Stimulated activated CD4-positive, alpha-beta T cell treated with anti-CD3 and anti-CD28 coated beads, Interleukin-12 subunit alpha, Interleukin-12 subunit beta, amount 100 ng/mL, for 4 hours (primary cell): Measurements from ENCODE around the gene MYH14.
"Not testable (repeated sequence)": the region's sequence is repeated elsewhere in the genome, so short reads cannot be mapped to it uniquely, and the experiment has no call there.

Source experiments
- DNase-seq: peaks from one replicate; pipeline ENCODE4 v3.0.0-alpha.2; 2020

MYH14 gene

GRCh38 chr19:50230379-50231351 is 27.2 kb downstream of the MYH14 start:
- DNase-seq = no peak

GRCh38 chr19:50231417-50231816 is 28.0 kb downstream of the MYH14 start:
- DNase-seq = not testable (repeated sequence)

- DNase-seq = no peak
Observed at GRCh38 chr19:50231821-50232220, 28.4 kb downstream of the MYH14 start.

DNA sequence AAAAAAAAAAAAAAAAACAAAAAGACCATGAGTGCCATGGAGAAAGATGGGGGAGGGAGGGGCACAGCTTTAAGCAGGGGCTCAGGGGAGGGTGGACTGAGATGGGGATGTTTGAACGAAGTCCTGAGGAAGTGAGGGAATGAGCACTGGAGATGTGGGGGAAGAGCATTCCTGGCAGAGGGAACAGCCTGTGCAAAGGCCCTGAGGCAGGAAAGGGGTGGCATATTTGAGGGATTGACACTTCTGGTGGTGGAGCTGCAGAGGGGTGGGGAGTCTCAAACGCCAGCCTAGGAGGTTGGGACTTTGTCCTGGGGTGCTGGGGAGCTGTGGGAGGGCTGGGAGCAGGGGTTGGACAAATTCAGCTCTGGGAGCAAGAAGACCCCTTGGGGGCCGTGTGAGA is 29.2 kb downstream of the MYH14 start:
- no peak for DNase-seq

GRCh38 chr19:50233308-50233910 is 30.0 kb downstream of the MYH14 start:
- no peak for DNase-seq

DNA sequence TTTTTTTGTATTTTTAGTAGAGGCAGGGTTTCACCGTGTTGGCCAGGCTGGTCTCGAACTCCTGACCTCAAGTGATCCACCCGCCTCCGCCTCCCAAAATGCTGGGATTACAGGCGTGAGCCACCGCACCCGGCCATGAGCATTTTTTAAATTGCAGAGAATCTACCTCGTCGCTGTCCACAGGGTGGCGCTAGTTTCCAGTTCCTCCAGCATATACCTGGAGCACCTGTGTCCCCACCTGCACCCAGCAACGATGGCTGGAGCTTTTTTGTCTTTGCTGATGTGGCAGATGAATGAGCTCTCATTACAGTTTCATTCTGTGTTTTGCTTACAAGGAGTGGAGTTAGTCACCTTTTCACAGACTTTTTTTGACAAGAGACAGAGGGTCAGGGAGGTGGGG is 34.1 kb downstream of the MYH14 start:
- not testable (repeated sequence) for DNase-seq

- no peak for DNase-seq
Observed at GRCh38 chr19:50238043-50238442, 34.6 kb downstream of the MYH14 start.

- DNase-seq = no peak
Observed at GRCh38 chr19:50239921-50240590, 36.6 kb downstream of the MYH14 start.

DNA sequence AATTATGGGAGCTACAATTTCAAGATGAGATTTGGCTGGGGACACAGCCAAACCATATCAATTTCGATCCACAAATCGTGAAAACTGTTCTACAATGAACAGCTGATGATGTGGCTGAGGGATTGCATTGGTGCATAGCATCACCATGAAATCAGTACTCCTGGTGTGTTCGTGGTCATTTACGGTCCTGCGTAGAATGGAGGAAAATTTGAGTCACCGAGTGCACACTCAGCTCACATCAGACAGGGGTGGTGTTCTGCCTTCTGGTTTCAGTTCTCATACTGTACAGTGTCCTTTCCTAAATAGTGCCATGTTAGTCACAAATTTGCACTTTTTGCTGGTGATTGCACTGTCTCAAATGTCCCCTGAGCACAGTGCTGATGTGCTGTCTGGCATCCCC is 39.2 kb downstream of the MYH14 start:
- no peak for DNase-seq

DNA sequence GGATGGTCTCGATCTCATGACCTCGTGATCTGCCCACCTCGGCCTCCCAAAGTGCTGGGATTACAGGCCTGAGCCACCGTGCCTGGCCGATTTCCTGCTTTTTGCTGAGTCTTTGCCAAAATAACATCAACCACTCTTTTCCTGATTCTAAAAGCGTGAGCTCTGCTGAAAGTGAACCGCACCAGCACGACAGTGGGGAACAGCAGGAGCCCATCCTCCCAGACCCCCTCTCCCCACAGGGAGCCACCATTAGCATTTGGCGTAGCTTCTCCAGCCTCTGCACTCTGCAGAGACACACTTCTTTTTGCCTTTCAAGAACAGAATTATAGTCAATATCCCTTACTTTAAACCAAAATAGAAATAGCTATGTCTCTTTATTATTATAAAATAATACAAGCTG is 41.3 kb downstream of the MYH14 start:
- DNase-seq = no peak

- DNase-seq = no peak
Observed at GRCh38 chr19:50248413-50248812, 45.0 kb downstream of the MYH14 start.

DNA sequence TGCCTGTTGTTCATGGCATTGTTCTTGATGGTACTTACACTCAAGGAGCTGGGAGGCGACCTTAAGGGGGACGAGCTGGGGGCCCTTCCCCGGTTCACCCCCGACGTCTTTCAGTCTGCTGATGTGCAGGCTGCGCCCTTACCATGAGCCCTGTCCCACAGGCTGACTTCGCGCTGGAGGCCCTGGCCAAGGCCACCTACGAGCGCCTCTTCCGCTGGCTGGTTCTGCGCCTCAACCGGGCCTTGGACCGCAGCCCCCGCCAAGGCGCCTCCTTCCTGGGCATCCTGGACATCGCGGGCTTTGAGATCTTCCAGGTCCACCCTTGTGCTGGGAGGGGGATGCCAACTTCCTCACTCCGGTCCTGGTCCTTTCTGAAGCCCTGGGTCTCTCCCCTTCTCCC is 45.4 kb downstream of the MYH14 start:
- no peak for DNase-seq

DNA sequence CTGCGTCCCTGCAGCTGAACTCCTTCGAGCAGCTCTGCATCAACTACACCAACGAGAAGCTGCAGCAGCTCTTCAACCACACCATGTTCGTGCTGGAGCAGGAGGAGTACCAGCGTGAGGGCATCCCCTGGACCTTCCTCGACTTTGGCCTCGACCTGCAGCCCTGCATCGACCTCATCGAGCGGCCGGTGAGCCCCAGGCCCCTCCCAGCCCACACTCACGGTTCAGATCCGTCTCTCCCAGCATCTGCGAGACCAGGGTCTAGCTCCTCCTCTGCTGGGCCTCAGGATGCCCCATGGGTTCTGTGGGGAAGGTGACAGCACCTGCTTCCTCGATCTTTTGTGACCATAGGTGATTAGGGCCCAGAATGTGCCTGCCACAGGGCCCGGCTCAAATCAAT is 46.2 kb downstream of the MYH14 start:
- DNase-seq = no peak

- no peak for DNase-seq
Observed at GRCh38 chr19:50250450-50251136, 47.2 kb downstream of the MYH14 start.

DNA sequence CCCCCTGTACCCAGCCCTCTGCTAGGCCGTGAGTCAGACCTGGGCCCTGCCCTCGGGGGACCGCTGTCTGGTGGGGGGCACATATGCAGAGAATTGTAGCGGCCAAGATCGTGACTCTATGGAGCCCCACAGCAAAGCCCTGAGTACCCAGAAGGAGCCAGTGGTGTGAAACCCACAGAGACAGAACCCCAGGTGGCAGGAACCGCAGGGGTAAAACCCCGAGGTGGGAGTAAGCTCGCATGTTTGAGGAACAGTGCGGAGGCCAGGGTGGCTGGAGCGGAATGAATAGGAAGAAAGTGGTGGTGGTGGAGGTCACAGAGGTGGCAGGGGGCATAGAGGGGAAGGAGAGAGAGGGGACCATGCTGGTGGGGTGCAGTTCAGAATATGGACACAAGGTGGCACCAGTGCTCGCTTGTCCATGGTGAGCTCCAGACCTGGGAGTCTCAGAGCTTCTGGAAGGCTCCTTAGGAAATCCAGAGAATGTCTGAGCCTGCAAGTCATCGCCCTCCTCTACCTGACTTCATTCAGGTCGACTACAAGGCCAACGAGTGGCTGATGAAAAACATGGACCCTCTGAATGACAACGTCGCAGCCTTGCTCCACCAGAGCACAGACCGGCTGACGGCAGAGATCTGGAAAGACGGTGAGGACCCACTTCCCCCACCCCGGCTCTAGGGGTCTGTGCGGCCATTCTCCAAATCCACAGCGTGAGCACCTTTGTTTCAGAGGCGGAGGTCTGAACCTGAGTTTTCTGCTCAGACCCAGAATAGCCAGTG is 48.9 kb downstream of the MYH14 start:
- peak; percentile 36 for DNase-seq

DNA sequence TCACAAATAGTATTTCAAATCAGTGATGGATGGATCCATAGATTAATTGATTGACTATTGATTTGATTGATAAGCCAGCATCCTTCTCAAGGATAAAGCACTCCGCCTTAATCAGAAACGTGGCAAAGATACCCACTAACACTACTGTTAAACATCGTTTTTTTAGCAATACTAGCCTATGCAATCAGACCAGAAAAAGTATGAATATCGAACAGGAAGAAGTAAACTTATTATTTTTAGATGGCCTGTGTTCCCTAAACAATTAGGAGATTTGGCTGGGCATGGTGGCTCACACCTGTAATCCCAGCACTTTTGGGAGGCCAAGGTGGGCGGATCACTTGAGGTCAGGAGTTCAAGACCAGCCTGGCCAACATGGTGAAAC is 49.5 kb downstream of the MYH14 start:
- no peak for DNase-seq

GRCh38 chr19:50255115-50255514 is 51.7 kb downstream of the MYH14 start:
- DNase-seq = no peak

DNA sequence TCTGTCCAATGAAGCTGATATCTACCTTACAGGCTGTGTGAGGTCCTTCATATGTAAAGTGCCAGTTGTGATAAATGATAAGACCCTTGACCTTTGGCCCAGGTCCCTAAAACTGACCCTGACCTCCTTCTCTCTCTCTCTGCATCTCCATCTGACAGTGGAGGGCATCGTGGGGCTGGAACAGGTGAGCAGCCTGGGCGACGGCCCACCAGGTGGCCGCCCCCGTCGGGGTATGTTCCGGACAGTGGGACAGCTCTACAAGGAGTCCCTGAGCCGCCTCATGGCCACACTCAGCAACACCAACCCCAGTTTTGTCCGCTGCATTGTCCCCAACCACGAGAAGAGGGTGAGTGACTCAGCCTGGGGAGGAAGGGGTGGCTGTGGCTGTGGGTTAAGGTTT is 53.7 kb downstream of the MYH14 start:
- DNase-seq = no peak

- peak; percentile 17 for DNase-seq
Observed at GRCh38 chr19:50258918-50259372, 55.5 kb downstream of the MYH14 start.

- DNase-seq = no peak
Observed at GRCh38 chr19:50261446-50261970, 58.1 kb downstream of the MYH14 start.

- no peak for DNase-seq
Observed at GRCh38 chr19:50263176-50263575, 59.8 kb downstream of the MYH14 start.
